HEK293 (cell line): ENCODE results near the gene GCLM.

Source experiments
- AEBP2 ChIP-seq: fragments of 450-650 bp; formaldehyde crosslinking; IDR thresholded peaks from 2 replicates; pipeline ENCODE4 v1.5.1; 2016; ENCODE audit warnings: missing biosample characterization, missing genetic modification characterization, borderline replicate concordance
- KLF8 ChIP-seq: fragments of 450-650 bp; formaldehyde crosslinking; IDR thresholded peaks from 2 replicates; pipeline ENCODE4 v1.5.1; 2016; ENCODE audit warnings: missing biosample characterization, missing genetic modification characterization
- REST ChIP-seq: fragments of 450-650 bp; formaldehyde crosslinking; IDR thresholded peaks from 2 replicates; pipeline ENCODE4 v1.5.1; 2016; ENCODE audit warnings: missing biosample characterization, missing genetic modification characterization
- SP7 ChIP-seq: fragments of 450-650 bp; formaldehyde crosslinking; IDR thresholded peaks from 2 replicates; pipeline ENCODE4 v1.5.1; 2016; ENCODE audit warnings: missing biosample characterization, missing genetic modification characterization
- TSHZ1 ChIP-seq: fragments of 450-650 bp; formaldehyde crosslinking; IDR thresholded peaks from 2 replicates; pipeline ENCODE4 v1.5.1; 2016; ENCODE audit warnings: missing biosample characterization, missing genetic modification characterization, borderline replicate concordance
- ZBTB20 ChIP-seq: fragments of 450-650 bp; formaldehyde crosslinking; IDR thresholded peaks from 2 replicates; pipeline ENCODE4 v1.5.1; 2016; ENCODE audit warnings: missing biosample characterization, missing genetic modification characterization
- ZBTB26 ChIP-seq: fragments of 450-650 bp; formaldehyde crosslinking; optimal IDR thresholded peaks from 2 replicates; pipeline ENCODE3; 2016; ENCODE audit warnings: missing biosample characterization, mild to moderate bottlenecking, missing genetic modification characterization
- ZBTB44 ChIP-seq: fragments of 450-650 bp; IDR thresholded peaks from 2 replicates; pipeline ENCODE4 v1.5.1; 2018; ENCODE audit warnings: missing biosample characterization, mild to moderate bottlenecking, missing genetic modification characterization
- ZBTB48 ChIP-seq: fragments of 450-650 bp; formaldehyde crosslinking; IDR thresholded peaks from 2 replicates; pipeline ENCODE4 v1.5.1; 2016; ENCODE audit warnings: missing biosample characterization, missing genetic modification characterization
- ZNF121 ChIP-seq: fragments of 450-650 bp; formaldehyde crosslinking; IDR thresholded peaks from 2 replicates; pipeline ENCODE4 v1.5.1; 2016; ENCODE audit warnings: missing biosample characterization, missing genetic modification characterization
- ZNF140 ChIP-seq: fragments of 450-650 bp; formaldehyde crosslinking; IDR thresholded peaks from 2 replicates; pipeline ENCODE4 v1.5.1; 2016; ENCODE audit warnings: missing biosample characterization, missing genetic modification characterization
- ZNF26 ChIP-seq: fragments of 450-650 bp; formaldehyde crosslinking; IDR thresholded peaks from 2 replicates; pipeline ENCODE4 v1.5.1; 2016; ENCODE audit warnings: missing biosample characterization, missing genetic modification characterization
- ZNF311 ChIP-seq: fragments of 450-650 bp; formaldehyde crosslinking; IDR thresholded peaks from 2 replicates; pipeline ENCODE4 v1.5.1; 2017; ENCODE audit warnings: missing biosample characterization, missing genetic modification characterization, borderline replicate concordance
- ZNF423 ChIP-seq: fragments of 450-650 bp; formaldehyde crosslinking; IDR thresholded peaks from 2 replicates; pipeline ENCODE4 v1.5.1; 2016; ENCODE audit warnings: missing biosample characterization, missing genetic modification characterization
- ZNF473 ChIP-seq: fragments of 450-650 bp; formaldehyde crosslinking; IDR thresholded peaks from 2 replicates; pipeline ENCODE4 v1.5.1; 2017; ENCODE audit warnings: missing biosample characterization, missing genetic modification characterization
- ZNF48 ChIP-seq: fragments of 450-650 bp; formaldehyde crosslinking; IDR thresholded peaks from 2 replicates; pipeline ENCODE4 v1.5.1; 2016; ENCODE audit warnings: missing biosample characterization, missing genetic modification characterization
- ZNF510 ChIP-seq: fragments of 450-650 bp; formaldehyde crosslinking; IDR thresholded peaks from 2 replicates; pipeline ENCODE4 v1.5.1; 2018; ENCODE audit warnings: mild to moderate bottlenecking, missing genetic modification characterization, missing biosample characterization; ENCODE audit not compliant: insufficient replicate concordance
- ZNF548 ChIP-seq: fragments of 450-650 bp; formaldehyde crosslinking; IDR thresholded peaks from 2 replicates; pipeline ENCODE4 v1.5.1; 2016; ENCODE audit warnings: missing biosample characterization, missing genetic modification characterization
- ZNF555 ChIP-seq: fragments of 450-650 bp; formaldehyde crosslinking; conservative IDR thresholded peaks from 2 replicates; pipeline ENCODE4 v1.5.1; 2017; ENCODE audit warnings: missing biosample characterization, mild to moderate bottlenecking, missing genetic modification characterization, inconsistent platforms
- ZNF561 ChIP-seq: fragments of 450-650 bp; IDR thresholded peaks from 2 replicates; pipeline ENCODE4 v1.5.1; 2018; ENCODE audit warnings: missing biosample characterization, missing genetic modification characterization, borderline replicate concordance
- ZNF623 ChIP-seq: fragments of 450-650 bp; formaldehyde crosslinking; IDR thresholded peaks from 2 replicates; pipeline ENCODE4 v1.5.1; 2016; ENCODE audit warnings: missing biosample characterization, missing genetic modification characterization
- ZNF624 ChIP-seq: fragments of 450-650 bp; formaldehyde crosslinking; IDR thresholded peaks from 2 replicates; pipeline ENCODE4 v1.5.1; 2017; ENCODE audit warnings: missing biosample characterization, missing genetic modification characterization
- ZNF707 ChIP-seq: fragments of 450-650 bp; formaldehyde crosslinking; IDR thresholded peaks from 2 replicates; pipeline ENCODE4 v1.5.1; 2016; ENCODE audit warnings: missing biosample characterization, missing genetic modification characterization
- ZNF76 ChIP-seq: fragments of 450-650 bp; formaldehyde crosslinking; IDR thresholded peaks from 2 replicates; pipeline ENCODE4; 2016; ENCODE audit warnings: low read depth, missing biosample characterization, missing genetic modification characterization, borderline replicate concordance
- ZSCAN23 ChIP-seq: fragments of 450-650 bp; formaldehyde crosslinking; IDR thresholded peaks from 2 replicates; pipeline ENCODE4 v1.5.1; 2016; ENCODE audit warnings: missing biosample characterization, missing genetic modification characterization
- ZSCAN30 ChIP-seq: fragments of 450-650 bp; IDR thresholded peaks from 2 replicates; pipeline ENCODE4 v1.5.1; 2018; ENCODE audit warnings: missing biosample characterization, mild to moderate bottlenecking, missing genetic modification characterization, moderate library complexity

GCLM gene

GRCh38 chr1:93846992-93847810 lies 62.0 kb downstream of the GCLM start (continued):
- TF ChIP-seq ZBTB26 (tag by site-specific recombination) (peak; percentile 75), KLF8 (peak; percentile 68), ZNF140 (tag by site-specific recombination) (no peak), ZBTB48 (tag by site-specific recombination) (peak; percentile 26; the same call in 1 of the 2 replicates), ZNF555 (tag by site-specific recombination) (no peak), ZNF561 (peak; percentile 68), ZNF76 (tag by site-specific recombination) (no peak; the same call in none of the 2 replicates), ZBTB20 (tag by site-specific recombination) (no peak), ZSCAN30 (tag by site-specific recombination) (peak; percentile 69; the same call in 1 of the 2 replicates), TSHZ1 (tag by site-specific recombination) (peak; percentile 80; the same call in 1 of the 2 replicates), ZSCAN23 (tag by site-specific recombination) (no peak; the same call in 1 of the 2 replicates), SP7 (tag by site-specific recombination) (peak; percentile 86; the same call in 1 of the 2 replicates), ZNF423 (tag by site-specific recombination) (no peak), ZNF473 (tag by site-specific recombination) (no peak), ZNF311 (tag by site-specific recombination) (no peak), ZNF510 (tag by site-specific recombination) (no peak), ZBTB44 (tag by site-specific recombination) (peak; percentile 31; the same call in 1 of the 2 replicates), ZNF121 (tag by site-specific recombination) (peak; percentile 16; the same call in 1 of the 2 replicates), AEBP2 (tag by site-specific recombination) (no peak), REST (tag by site-specific recombination) (no peak; the same call in none of the 2 replicates), ZNF707 (tag by site-specific recombination) (no peak), ZNF623 (tag by site-specific recombination) (peak; percentile 20), ZNF48 (tag by site-specific recombination) (no peak), ZNF26 (no peak), ZNF624 (0 out of 2 replicates have a peak, but pooled peaks have one; percentile 19), ZNF548 (tag by site-specific recombination) (no peak)
